Keratinocyte (primary cell): ENCODE data around the gene NAALADL2.

ENCODE experiments used
- CTCF ChIP-seq, 3 experiments: IDR thresholded peaks in 1 of 3; conservative IDR thresholded peaks in 1 of 3; optimal IDR thresholded peaks in 1 of 3; 2 replicates in 2 of 3; 3 replicates in 1 of 3; pipeline versions ENCODE3 to v1.5.1; 2011; ENCODE audit warnings: low read length in 3 of 3, mild to moderate bottlenecking in 3 of 3, moderate library complexity in 2 of 3, control low read depth in 1 of 3, inconsistent platforms in 1 of 3; ENCODE audit not compliant: insufficient read depth in 2 of 3; ENCODE audit errors: extremely low read depth in 1 of 3
- EZH2 ChIP-seq: IDR thresholded peaks from one replicate; pipeline ENCODE4 v1.6.1; 2012; ENCODE audit warnings: inconsistent platforms, mild to moderate bottlenecking, low read length, moderate library complexity

DNA sequence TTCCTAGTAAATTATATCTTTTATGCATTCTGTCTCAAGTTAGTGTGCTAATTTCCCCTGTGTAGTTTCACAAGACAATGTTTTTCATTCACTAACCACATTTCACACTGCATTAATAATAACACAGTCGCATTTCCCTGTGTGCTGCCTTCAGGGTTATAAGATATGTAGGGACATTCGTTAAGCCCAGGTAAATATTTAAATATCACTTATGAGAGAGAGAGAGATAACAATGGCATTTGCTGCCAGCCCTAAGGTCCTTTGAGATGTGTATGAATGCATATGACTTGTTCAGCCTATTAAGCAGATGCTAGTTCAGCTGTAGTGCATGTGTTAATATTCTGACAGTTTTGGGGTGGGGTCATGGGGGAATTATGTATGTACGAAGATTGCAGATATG is 876.7 kb downstream of the NAALADL2 start:
- no peak for TF ChIP-seq CTCF (optimal IDR thresholded peaks at IDR 0.05 in 1 of 3, IDR thresholded peaks at IDR 0.05 in 1 of 3, conservative IDR thresholded peaks at IDR 0.05 in 1 of 3; ENCODE audit: extremely low read depth in 1 of 3, insufficient read depth in 2 of 3, low read length in 3 of 3)
- no peak for TF ChIP-seq EZH2
